ENCODE data around the gene PIWIL1.

DNA sequence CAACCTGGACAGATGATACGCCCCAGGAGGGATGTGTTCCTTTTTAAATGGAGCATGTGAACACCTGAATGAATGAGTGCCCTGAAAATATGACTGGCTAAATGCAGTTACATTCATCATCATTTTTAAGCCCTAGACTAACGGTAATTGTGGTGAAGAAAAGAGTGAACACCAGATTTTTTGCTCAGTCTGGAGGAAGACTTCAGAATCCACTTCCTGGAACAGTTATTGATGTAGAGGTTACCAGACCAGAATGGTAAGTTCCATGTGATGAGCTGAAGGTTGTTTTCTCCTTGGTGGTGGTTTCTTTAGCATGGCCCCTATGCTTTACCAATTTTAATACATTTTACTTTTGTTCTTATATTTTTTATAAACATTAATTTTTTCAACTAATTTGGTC, 29.3 kb downstream of the PIWIL1 start:
- no peak for TF ChIP-seq CTCF (conservative IDR thresholded peaks at IDR 0.05; ENCODE audit: low read depth, low read length)
- TF ChIP-seq EZH2 (IDR thresholded peaks at IDR 0.05; ENCODE audit: low read length, unreplicated experiment): no peak

Measured in PC-3 (cell line).